Activated CD4-positive, alpha-beta T cell treated with anti-CD3 and anti-CD28 coated beads for 48 hours (primary cell): ENCODE results near the gene IP6K3.

ENCODE experiments used
- DNase-seq: peaks from one replicate; pipeline ENCODE4 v3.0.0-alpha.2; 2020

IP6K3 gene

DNA sequence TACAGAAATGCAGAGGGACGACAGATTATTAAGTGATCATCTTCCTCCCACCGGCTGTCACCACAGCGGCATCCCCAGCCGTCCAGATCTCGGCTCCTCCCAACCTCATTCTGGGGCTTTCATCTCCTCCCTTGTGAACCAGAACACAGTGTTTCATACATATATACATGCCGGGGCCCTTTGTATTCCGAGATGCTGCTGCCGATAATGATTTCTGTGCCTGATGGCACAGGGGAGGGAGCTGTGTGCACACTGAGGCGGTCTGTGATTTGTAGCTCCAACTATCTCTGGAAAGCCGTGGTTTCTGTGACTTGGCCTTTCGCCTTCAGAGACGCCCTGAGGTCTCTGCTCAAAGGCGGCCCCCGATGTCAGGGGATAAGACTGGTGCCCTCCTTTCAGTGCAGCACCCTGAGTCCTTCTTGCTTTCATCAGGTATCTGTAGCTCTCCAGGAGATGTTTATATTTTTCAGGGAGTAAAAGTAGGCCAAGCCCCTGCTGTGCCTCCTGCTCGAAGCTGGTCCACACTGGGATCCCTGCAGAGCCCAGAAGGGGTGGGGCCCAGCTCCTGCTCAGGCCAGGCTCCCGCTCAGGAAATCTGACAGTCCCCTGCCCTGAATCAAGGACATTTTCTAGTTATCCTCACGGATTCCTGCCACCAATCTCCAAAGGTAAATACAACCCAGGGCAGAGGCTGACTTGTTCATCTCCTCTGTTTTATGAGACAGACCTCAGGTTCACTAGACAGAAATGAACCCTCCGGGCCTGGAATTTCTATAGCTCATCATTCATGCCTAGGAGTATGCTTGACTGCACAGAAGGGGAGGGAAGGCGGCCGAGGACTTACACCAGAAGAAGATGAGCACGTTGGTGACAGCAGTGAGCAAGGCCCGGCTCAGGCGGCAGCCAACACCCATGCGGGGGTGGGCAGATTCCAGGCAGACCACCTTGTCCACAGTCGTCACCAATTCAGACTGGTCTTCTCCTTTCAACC lies 31.0 kb upstream of the IP6K3 start:
- DNase-seq = no peak

- DNase-seq = no peak
Measured at GRCh38 chr6:33776764-33777163, 30.1 kb upstream of the IP6K3 start.

- DNase-seq = no peak
Measured at GRCh38 chr6:33776186-33776585, 29.5 kb upstream of the IP6K3 start.

DNA sequence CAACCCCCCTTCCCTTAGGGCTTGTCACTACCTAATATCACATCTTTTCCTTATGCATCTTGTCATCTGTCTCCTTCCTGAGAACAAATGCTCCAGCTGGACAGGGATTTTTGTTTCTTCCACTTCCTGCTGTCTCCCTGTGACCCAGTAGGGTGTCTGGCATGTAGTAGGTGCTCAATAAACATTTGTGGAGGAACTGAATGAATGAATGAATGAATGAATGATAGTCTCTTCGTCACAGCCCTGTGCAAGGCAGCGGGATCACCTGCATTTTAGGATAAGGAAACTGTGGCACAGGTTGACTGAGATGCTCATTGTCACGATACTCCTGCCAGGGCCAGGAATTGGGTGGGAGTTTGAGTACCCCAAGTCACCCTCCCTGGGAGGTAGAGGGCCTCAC lies 28.1 kb upstream of the IP6K3 start:
- DNase-seq = no peak

DNA sequence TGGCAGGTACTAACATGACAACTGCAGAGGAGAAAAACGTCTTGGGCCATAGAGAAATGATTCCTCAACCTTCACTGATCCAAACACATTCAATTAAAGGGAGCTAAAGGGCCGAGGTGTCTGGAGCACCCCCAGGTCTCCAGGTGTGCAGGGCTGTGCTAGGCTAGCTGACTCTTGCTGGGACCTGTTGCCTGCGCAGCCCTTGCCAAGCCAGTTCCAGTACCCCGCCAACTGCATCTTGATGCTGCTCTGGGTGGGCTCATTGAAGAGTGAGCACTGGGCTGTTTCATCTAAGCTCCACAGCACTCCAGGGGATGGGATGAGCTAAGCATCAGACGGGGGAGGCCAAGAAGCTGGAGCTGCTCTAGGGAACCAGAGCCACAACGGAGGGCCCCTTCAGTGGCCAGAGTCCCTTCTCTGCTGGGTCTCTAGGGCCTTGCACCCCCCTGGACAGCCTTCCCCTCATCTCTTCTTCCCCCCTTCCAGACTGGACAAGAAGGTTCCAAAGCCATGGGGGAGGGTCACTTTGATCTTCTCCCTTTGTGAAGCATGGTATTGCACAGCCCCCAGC lies 26.3 kb upstream of the IP6K3 start:
- no peak for DNase-seq

DNA sequence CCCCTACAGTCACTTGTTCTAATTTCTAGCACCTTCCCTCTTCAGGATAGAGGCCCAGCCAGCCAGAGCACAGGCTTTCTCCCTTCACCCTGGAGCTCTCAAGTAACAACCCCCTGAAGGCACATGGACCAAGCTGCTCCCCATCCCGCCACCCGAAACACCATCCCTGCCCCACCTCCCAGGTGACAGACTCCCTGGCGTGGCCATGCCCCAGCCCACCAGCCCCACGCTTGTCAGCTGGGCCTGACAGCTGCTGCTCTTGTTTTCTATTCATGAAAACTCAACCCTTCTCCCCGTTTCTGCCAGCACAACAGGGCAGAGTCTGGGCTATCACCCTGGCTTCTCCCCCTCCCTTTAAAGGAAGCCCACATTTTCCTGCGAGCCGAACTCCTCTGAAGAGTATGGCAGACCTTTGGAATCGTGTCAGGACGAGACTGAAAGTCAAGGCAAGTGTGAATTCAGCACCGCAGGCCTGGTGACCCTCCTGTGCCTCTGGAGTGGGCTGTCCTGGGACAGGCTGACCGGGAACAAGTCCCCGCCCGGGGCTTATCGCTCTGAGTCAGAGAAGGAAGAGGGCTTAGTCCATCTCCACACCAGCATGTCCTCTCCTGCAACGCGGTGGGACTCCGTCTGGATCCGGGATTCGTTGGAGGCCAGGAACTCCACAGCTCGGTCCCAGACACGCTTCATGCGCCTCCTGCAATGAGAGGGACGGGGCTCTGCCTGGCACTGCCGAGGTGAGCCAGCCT lies 25.6 kb upstream of the IP6K3 start:
- no peak for DNase-seq

DNA sequence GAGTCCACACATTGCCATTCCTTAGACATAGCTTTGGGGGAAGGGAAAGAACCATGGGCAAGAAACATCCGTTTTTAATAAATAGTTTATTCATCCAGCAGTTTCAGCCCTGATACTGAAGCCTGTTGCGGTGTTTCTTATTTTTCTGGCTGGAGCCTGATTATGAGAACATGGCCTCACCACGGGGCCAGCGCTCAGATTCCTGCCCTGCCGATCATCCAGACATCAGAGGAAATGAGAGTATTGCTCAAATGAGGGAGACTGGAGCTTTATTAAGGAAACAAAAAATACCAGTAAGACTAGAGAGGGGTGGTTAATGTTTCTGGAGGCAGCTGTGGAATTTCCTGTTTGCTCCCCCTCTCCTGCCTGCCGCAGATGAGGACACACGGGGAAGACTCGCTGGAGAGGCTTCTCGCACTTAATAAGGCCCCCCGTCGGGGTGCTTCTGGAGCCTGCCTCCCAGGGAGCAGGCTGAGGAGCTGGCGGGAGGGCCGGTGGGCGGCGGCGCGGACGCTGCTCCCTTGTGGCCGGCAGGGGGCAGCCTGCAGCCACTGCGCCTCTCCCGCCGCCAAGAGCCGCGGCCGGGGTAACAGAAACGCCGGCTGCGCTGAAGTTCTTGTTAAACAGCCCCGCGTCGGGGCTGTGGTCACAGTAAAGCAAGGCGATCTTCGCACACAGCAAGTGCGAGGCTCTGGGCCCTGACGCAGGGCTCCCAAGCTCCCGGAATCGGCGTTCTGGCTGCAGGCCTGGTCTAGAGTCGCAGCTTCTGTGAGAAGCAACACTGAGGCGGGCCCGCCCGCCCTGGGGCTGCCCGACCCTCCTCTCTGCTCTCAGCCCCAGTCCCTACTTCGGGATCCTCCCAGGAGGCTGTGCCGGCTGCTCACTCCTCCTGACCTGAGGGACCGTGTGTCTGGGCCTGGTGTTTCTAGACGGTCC lies 24.7 kb upstream of the IP6K3 start:
- peak; percentile 72 for DNase-seq

- DNase-seq = no peak
Measured at GRCh38 chr6:33770833-33771145, 24.1 kb upstream of the IP6K3 start.

DNA sequence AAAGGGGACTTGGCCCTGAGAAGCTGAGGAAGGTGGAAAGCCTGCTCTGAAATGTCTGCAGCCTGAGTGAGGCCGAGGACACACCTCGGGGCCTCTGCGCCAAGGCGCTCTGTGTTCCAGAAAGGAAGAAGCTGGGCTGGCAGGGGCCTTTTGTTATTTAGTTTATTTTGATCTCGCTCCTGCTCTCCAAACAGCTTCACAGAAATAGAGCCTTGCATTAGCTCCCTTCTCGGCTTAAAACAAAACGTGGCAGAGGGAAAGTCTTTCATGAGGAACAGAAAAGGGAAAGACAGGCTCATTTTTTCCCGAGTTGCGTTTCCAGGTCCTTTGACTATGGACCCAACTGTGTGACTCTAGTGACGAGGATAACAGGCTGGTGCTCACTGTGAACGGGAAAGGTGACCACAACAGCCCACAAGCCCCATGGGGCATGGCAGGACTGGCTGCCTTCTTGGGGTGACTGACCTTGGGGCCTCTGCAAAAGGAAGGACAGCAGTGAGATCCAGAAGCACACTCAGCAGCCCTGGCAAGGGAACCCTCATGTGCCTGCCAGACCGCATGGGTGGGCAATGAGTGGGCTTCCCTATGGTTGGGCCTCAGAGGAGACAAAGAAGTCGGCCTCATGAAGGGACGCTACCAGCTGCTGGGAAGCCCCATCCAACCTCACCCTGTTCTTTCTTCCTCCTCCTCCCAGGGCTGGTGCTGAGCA lies 23.6 kb upstream of the IP6K3 start:
- no peak for DNase-seq

GRCh38 chr6:33769248-33769821 lies 22.6 kb upstream of the IP6K3 start:
- DNase-seq = no peak

- DNase-seq = peak; percentile 87
Measured at GRCh38 chr6:33768644-33769120, 22.0 kb upstream of the IP6K3 start.

- DNase-seq = no peak
Measured at GRCh38 chr6:33766921-33767907, 20.5 kb upstream of the IP6K3 start.

- no peak for DNase-seq
Measured at GRCh38 chr6:33765368-33765767, 18.7 kb upstream of the IP6K3 start.

DNA sequence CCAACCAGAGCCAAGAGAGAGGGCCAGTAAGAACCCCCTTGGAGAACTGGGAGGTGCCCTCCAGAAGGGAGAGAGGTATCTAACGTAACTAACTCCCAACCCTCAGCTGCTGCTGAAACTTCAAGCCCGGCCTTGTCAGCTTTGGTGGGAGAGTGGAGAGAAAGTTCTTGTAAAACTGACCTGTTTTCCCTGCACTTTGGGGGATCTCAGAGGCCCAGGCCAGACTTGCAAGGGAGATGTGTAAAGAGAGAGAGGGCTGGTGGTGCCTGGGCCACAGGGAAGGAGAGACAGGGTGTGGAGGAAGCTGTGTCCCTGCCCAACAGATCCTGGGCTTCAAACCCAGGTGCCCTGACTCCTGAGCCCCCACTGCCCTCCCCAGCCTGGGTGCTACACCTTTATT lies 17.3 kb upstream of the IP6K3 start:
- DNase-seq = no peak

GRCh38 chr6:33763483-33763882 lies 16.8 kb upstream of the IP6K3 start:
- no peak for DNase-seq

DNA sequence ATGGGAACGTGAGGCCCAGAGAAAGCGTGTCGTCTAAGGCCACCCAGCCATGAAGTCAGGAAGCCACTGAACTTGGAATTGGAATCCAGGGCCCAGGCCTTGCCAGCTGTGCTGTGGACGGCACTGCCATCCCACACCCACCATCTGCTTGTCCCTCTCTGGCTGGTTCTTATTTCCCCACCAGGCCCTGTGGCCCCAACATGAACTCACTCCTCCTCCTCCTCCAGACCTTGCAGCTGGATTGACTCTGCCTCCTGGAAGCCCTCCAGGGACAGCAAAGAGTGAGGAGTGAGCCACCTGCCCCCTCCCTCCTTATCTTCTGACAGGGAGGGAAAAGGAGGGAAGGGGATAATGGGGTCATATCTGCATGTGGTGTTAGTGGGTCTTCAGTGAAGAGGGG lies 16.0 kb upstream of the IP6K3 start:
- DNase-seq = no peak

DNA sequence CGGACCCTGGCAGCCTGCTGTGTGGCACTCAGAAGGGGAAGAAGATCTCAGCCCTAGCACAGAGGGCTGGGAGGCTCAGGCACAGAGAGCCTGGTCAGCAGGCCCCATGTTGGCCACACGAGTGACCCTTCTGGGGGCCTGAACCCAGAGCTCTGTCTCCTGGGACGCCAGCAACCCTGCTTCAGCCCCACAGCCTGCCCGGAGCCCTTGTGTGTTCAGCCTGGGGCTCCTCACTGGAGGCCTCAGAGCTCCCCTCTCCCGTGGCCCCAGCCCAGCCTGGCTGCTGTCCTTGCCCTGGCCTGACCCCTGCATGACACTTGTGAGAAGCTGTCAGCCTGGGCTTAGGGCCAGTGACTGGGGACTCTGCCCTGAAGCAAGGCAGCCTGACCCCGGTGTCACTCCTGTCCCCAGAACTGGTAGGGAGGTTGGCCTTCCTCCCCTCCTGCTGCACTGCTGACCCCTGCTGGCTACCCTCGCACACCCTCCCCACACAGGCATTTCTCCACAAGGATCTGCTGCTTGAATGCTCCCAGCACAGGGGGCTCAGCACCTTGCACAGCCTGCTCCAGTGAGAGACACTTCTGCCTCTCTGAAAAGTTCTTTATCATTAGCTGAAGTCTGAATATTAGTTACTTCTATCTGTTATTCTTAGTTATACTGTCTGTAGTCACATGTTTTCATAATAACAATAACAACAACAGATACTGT lies 15.4 kb upstream of the IP6K3 start:
- peak; percentile 63 for DNase-seq

DNA sequence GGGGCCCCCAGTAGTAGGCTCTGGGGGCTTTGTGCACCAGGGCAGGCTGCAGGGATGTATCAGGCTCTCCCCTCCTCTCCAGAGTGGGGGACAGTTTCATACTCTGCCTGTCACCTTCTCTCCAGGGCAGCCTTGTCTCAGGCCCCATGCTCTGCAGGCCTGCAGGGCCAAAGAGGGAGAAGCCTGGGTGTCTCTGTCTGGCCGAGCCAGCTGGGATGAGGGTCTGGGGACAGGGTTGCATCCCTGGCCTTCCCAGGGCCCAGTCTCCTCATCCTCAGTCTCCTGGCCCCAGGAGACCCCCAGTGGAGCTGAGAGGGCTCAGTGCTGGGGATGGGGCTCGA lies 14.8 kb upstream of the IP6K3 start:
- DNase-seq = no peak

- no peak for DNase-seq
Measured at GRCh38 chr6:33759887-33760629, 13.4 kb upstream of the IP6K3 start.
